ENCODE data around the gene GPANK1. TPM values are rescaled to one million over a fixed set of nuclear protein-coding genes. Genes with fewer than 3 reads are reported as not detected.

The GPANK1 gene
- total RNA-seq, 2 experiments from 2014 or later = 34.4 to 42.9 TPM

DNA sequence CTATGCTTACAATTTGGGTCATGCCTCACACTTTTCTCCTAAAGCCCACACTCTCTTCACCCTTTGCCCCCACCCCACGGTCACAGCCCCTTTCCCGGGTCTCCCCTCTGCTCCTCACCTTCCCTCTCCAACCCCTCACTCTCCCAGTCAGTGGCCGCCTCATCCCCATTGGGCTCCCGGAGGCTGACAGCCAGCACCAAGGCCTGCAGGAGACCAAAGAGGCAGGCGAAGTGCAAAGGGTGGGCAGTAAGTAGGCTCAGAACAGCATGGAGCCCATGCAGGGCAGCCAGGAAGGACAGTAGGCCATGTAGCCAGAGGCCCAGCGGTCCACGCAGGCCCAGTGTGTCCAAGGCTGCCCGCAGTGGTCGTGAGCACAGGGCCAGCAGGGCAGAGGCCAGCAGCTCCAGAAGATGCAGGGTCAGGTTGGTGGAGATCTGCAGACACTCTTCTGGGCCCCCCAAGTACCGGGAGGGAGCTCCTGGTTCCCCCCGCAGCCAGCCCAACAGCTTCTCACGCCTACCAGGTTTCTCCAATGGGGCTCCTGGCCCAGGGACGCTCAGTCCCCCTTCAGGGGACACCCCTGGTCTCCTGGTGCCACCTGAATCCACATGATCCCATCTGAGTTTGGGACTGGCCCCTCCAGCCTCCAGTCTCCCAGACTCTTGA lies 5.7 kb downstream of the GPANK1 start:
- Mint-ChIP-seq H3K9me3 (no peaks in the 10 kb centered on the region), H3K27ac (peak overlapping the region; percentile 87), H3K4me3 (peak overlapping the region; percentile 93), H3K36me3 (ENCODE audit: low read depth) (peaks cover 65% of the 10 kb centered on the region), H3K27me3 (no peaks in the 10 kb centered on the region), H3K4me1 (peaks cover 74% of the 10 kb centered on the region)
- ChIA-PET POLR2A (no interaction called here), CTCF (interaction anchor here (0.9 kb wide), 2 partner anchors 9 to 116 kb away, joined by 3 to 4 read pairs; partner anchors contain the start of gene DDX39B)
- DNase-seq = no peak

DNA sequence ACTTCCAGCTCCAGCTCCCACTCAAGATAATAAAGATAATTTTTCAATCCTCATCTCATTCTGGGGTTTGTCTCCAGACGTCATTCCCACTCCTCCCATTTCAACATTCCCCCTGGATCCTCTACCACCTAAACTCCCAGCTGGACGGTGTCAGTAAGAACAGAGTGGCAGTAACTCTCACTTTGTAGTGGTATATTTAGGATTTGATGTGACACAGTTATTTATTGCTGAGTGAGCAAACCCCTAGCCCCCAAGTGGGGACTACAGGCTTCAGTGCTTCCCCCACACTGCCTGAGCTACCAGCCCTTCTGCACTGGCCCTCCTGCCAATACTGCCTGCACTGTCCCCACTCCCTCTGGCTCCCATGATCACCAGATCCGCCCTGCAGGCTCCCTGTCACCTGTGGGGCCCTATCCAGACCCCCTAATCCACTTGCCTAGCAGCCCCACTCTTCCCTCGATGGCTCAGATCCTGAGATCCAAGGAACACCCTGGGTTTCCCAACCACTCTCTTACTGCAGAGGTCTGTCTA lies 6.6 kb downstream of the GPANK1 start:
- Mint-ChIP-seq H3K9me3 (no peaks in the 10 kb centered on the region), H3K36me3 (ENCODE audit: low read depth) (peaks cover 56% of the 10 kb centered on the region), H3K27ac (peak overlapping the region; percentile 81), H3K27me3 (no peaks in the 10 kb centered on the region), H3K4me1 (peaks cover 70% of the 10 kb centered on the region), H3K4me3 (peak overlapping the region; percentile 93)
- CTCF ChIA-PET = interaction anchor here (0.8 to 1.6 kb wide), 4 partner anchors 16 to 111 kb away, joined by 3 to 6 read pairs (median 4); no protein-coding TSS in a partner anchor
- DNase-seq = no peak
- POLR2A ChIA-PET = interaction anchor here (0.7 kb wide), 1 partner anchor 60 kb away, joined by 5 read pairs; no protein-coding TSS in a partner anchor

DNA sequence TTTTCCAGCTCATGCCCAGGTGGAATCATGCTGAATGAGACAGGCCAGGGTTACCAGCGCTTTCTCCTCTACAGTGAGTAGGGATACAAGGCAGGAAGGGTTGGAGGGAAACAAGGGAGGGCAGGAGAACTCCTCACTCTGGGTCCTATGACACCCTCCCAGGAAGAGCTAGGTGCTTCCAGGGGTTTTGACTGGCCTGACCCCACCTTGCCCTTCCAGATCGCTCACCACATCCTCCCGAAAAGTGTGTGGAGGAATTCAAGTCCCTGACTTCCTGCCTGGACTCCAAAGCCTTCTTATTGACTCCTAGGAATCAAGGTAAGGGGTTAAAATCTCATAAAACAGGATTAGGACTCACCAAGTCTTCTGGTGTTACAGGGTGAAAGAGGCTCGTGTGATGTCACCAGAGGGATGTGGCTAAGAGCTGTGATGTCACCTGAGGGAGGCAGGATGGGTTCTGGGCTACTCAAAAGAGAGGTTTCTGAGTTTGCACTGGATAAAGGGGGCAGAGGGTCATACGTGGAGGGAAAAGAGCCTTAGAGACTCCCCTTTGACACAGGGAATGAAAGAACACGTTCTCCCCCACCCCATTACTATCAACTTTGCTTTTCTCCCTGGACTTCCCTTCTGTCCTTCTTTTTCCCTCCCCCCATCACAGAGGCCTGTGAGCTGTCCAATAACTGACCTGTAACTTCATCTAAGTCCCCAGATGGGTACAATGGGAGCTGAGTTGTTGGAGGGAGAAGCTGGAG lies 7.2 kb downstream of the GPANK1 start:
- Mint-ChIP-seq H3K4me3 (peak overlapping the region; percentile 31), H3K27ac (peak overlapping the region; percentile 61), H3K27me3 (no peaks in the 10 kb centered on the region), H3K36me3 (ENCODE audit: low read depth) (peaks cover 55% of the 10 kb centered on the region), H3K4me1 (peaks cover 70% of the 10 kb centered on the region), H3K9me3 (no peaks in the 10 kb centered on the region)
- DNase-seq = peak; percentile 45
- POLR2A ChIA-PET = interaction anchor here (0.6 to 0.7 kb wide), 2 partner anchors 59 to 181 kb away, joined by 3 to 5 read pairs; no protein-coding TSS in a partner anchor
- CTCF ChIA-PET = interaction anchor here (0.8 to 1.6 kb wide), 5 partner anchors 16 to 173 kb away, joined by 3 to 6 read pairs (median 4); no protein-coding TSS in a partner anchor

DNA sequence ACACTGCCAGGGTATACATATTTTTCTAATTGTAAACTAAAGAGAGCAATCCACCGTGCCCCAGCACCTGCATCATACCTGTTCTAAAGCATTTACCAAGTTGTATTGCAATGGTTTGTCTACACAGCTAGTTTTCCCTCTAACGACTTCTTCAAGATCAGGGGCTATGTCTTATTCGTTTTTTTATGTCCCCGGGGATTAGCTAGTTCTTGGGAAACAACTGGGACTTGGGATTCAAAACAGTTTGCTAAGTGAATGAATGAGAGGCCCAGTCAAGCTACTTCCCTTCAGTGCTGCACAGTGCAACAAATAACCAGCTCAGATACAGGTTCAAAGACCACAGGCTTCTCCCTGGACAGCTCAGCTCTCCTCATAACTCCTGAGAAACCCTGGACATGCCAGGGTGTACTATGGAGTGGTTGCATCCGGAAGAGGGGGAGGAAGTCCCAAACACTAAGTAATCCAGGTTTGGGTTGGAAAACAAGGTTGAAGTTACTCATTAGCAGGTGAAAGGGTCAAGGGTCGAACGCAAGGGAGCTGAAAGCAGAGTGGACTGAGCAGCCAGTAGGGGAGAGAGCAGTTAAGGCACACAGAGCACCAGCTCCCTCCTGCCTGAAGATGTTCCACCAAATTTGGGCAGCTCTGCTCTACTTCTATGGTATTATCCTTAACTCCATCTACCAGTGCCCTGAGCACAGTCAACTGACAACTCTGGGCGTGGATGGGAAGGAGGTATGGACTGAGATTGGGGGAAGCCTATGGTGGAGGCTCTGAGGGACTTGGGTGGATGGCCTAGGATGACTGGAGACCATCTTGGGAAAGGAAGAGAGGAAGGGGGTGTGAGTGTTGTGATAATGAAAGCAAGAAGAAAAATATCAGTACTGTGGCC lies 9.2 kb downstream of the GPANK1 start, which contains the start of gene APOM:
APOM (plus strand) TSS at position 546 of the 889 bp plus-strand sequence; CDS start at position 619, 73 bp downstream.
- no peaks in the 10 kb centered on the region for H3K9me3 Mint-ChIP-seq
- ChIA-PET POLR2A (no interaction called here), CTCF (interaction anchor here (1.0 to 5.4 kb wide), 4 partner anchors 7 to 104 kb away, joined by 3 to 32 read pairs (median 3); partner anchors contain the start of genes CSNK2B, GPANK1 and LTB)
- peaks cover 68% of the 10 kb centered on the region for H3K4me1 Mint-ChIP-seq
- peaks cover 44% of the 10 kb centered on the region for H3K36me3 Mint-ChIP-seq (ENCODE audit: low read depth)
- DNase-seq = no peak
- no peak within 1 kb of the TSS for H3K4me3 Mint-ChIP-seq
- no peaks in the 10 kb centered on the region for H3K27me3 Mint-ChIP-seq
- peak within 1 kb of the TSS; percentile 63 for H3K27ac Mint-ChIP-seq

DNA sequence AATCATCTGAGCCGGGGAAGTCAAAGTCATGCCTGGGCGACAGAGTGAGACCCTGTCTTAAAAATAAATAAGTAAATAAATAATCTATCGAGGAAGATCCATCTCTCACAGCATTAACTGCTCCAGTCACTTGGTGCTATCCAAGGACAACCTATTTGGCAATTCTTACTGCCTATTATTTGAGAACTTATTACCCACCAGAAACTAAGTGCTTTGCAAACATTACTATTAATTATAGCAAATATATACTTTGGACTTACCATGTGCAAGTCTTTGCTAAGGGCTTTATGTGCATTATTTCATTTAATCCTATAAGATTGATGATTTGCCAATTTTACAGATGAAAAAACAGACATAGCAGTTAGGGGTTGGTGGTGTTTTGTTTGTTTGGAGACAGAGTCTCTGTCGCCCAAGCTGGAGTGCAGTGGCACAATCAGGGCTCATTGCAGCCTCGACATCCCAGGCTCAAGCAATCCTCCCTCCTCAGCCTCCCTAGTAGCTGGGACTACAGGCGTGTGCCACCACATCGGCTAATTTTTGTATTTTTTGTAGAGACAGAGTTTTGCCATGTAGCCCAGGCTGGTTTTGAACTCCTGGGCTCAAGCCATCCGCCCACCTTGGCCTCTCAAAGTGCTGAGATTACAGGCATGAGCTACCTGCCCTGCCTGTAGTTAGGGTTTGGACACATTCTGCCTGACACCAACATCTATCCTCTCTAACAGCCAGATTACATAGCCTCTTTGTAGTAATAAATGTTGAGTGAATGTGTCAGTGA lies 10.0 kb downstream of the GPANK1 start:
- Mint-ChIP-seq H3K9me3 (no peaks in the 10 kb centered on the region), H3K4me1 (peaks cover 68% of the 10 kb centered on the region), H3K27me3 (no peaks in the 10 kb centered on the region), H3K27ac (no peak overlapping the region), H3K36me3 (ENCODE audit: low read depth) (peaks cover 42% of the 10 kb centered on the region), H3K4me3 (no peak overlapping the region)
- CTCF ChIA-PET = interaction anchor here (0.7 to 5.4 kb wide), 9 partner anchors 8 to 175 kb away, joined by 3 to 32 read pairs (median 3); partner anchors contain the start of genes CSNK2B, DDX39B, GPANK1 and NFKBIL1
- POLR2A ChIA-PET = no interaction called here
- no peak for DNase-seq

DNA sequence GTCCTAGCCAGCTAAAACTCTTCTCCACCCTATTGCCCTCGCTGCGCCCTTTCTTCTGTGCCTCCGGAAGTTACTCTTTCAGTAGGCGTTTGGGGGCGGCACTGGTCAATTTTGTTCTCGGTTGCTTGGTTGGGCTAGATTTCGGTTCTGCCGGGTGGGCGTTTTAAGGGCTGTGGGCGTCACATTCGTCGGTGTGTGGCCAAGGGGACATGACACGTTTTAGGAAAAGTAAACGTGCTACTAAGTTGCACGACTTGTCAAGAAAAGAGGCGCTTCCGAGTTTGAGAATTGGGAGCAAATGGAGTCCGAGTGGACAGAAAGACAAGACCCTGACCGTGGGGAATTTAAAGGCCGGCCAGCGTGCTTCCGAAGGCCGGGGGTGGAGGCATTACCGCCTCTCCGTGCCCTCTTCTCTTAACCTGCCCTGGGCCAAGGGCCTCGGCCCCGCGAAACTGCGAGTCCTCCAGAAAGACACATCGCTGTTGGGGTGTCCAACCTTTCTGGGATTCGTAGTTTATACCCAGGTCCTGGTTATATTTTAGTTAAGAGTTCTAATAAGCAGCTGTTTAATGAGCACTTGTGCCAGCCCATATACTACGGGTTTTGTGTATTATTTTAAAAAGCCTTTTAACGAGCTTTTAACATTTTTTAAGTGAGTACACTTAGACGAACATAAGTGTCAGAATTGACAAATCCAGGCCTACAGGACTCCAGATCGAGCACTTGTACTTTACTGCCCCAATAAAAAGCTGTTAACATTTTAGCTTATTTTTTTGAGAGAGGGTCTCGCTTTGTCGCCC lies 11.7 kb downstream of the GPANK1 start:
- DNase-seq = peak; percentile 91
- POLR2A ChIA-PET = interaction anchor here (0.6 to 1.8 kb wide), 3 partner anchors 12 to 91 kb away, joined by 3 to 10 read pairs (median 6); partner anchors contain the start of gene GPANK1
- H3K4me1 Mint-ChIP-seq = peaks cover 60% of the 10 kb centered on the region

DNA sequence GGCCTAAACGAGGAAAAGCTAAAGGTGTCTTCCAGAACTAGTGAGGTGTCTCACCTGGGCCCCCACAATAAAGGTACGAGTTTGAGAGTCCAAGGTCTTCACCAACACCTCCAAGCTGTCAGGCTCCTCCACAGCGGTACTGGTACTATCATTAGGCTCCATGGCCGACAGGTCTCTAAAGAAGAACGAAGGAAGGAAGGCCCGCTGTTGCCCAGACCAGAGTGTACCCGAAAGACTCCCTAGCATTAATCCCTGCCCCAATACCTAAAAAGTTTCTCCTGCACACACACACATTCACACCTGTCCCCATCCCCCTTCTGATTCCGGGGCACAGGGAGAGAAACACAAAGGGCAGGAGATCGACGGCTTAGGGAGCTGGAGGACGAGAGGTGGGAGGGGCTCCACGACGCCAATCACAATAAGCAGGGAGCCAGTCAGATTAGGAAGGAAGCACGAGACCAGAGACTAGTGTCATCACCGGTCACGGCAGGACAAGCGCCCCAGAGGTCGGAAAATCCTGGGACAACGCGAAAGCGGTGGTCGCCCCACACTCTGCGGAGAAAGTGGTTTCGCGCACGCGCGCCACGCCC lies 13.1 kb downstream of the GPANK1 start:
- DNase-seq = no peak
- H3K27ac Mint-ChIP-seq = peak overlapping the region; percentile 100
- ChIA-PET CTCF (interaction anchor here (0.6 to 5.4 kb wide), 9 partner anchors 11 to 1270 kb away, joined by 3 to 32 read pairs (median 4); partner anchors contain the start of gene GPANK1), POLR2A (interaction anchor here (0.7 to 1.8 kb wide), 3 partner anchors 9 to 30 kb away, joined by 3 to 6 read pairs (median 3); partner anchors contain the start of genes C6orf47 and GPANK1)
- H3K4me3 Mint-ChIP-seq = peak overlapping the region; percentile 95
- H3K9me3 Mint-ChIP-seq = no peaks in the 10 kb centered on the region
- peaks cover 49% of the 10 kb centered on the region for H3K4me1 Mint-ChIP-seq
- peaks cover 41% of the 10 kb centered on the region for H3K36me3 Mint-ChIP-seq (ENCODE audit: low read depth)
- no peaks in the 10 kb centered on the region for H3K27me3 Mint-ChIP-seq

More for the DNA sequence above, 11.7 kb downstream of the GPANK1 start:
- Mint-ChIP-seq H3K27ac (peak overlapping the region; percentile 100), H3K9me3 (no peaks in the 10 kb centered on the region), H3K36me3 (ENCODE audit: low read depth) (peaks cover 39% of the 10 kb centered on the region), H3K4me3 (peak overlapping the region; percentile 95), H3K27me3 (no peaks in the 10 kb centered on the region)
- CTCF ChIA-PET = interaction anchor here (0.7 to 5.4 kb wide), 15 partner anchors 10 to 178 kb away, joined by 3 to 32 read pairs (median 4); partner anchors contain the start of genes ATP6V1G2, DDX39B, GPANK1 and VARS1

DNA sequence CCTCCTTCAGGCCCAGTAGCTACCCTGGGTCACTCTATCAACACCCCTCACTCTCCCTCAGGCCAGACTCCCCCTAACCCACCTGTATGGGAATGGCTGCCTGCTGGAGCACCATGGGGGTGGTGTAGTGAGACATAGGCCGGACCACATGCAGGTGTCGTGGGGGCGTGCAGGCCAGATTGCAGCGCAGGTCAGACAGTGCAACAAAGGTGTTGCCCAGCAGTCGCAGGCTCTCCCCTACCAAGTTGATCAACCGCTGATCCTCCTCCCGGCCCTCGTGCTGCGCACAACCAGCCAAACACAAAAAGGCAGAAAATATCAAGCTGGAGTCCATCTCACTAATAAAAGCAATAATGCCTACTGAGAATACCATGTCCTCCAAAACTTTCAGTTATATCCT lies 19.5 kb downstream of the GPANK1 start:
- DNase-seq = no peak
- POLR2A ChIA-PET = no interaction called here
- Mint-ChIP-seq H3K36me3 (ENCODE audit: low read depth) (peaks cover 57% of the 10 kb centered on the region), H3K27ac (no peak overlapping the region), H3K4me1 (peaks cover 14% of the 10 kb centered on the region), H3K9me3 (no peaks in the 10 kb centered on the region), H3K4me3 (no peak overlapping the region), H3K27me3 (no peaks in the 10 kb centered on the region)
- CTCF ChIA-PET = interaction anchor here (1.2 to 1.4 kb wide), 2 partner anchors 18 to 28 kb away, joined by 3 read pairs; no protein-coding TSS in a partner anchor

DNA sequence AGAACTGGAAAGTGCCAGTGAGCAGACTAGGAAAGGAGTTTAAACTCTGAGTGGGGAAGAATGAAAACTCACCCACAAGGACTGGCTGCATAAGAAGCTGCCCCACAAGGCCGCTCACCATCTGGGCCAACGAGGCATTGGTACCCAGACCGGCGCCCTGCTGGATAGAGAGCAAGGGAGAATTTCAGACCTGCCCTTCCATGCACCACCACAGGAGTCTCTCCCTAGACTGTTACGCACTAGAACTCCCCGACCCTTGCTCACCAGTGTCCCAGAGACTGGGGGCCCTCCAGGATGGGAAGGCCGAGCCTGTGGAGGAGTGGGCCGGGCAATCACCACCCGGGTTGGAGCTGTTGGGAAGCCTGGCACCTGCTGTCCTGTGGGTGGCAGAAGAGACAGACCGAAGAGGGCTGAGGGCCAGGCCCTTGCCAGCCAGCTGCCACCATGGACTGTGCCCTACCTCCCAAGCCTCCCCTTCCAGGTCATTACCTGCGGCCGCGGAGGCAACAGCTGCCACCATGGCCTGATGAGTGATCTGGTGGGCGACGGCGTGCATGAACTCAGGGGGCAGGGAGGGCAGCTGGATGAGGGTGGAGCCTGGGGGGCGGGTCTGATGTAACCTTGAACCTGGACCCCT lies 20.9 kb downstream of the GPANK1 start:
- ChIA-PET CTCF (interaction anchor here (0.7 to 1.4 kb wide), 2 partner anchors 27 to 1194 kb away, joined by 3 read pairs; partner anchors contain the start of gene TAP2), POLR2A (no interaction called here)
- Mint-ChIP-seq H3K36me3 (ENCODE audit: low read depth) (peaks cover 55% of the 10 kb centered on the region), H3K27ac (no peak overlapping the region), H3K27me3 (no peaks in the 10 kb centered on the region), H3K4me1 (peaks cover 7% of the 10 kb centered on the region), H3K4me3 (no peak overlapping the region), H3K9me3 (no peaks in the 10 kb centered on the region)
- no peak for DNase-seq
